PFSK-1 (cell line): ENCODE results near the gene RMND1.

Experiments
- POLR2AphosphoS5 ChIP-seq: IDR thresholded peaks from 2 replicates; pipeline ENCODE4 v1.6.1; 2012; ENCODE audit warnings: low read depth, mild to moderate bottlenecking, control low read depth, low read length, moderate library complexity
- REST ChIP-seq, 2 experiments: IDR thresholded peaks; 2 replicates each; pipeline versions ENCODE4 v1.6.1 to v1.8.0; 2011 to 2012; ENCODE audit warnings: low read depth in 2 of 2, low read length in 2 of 2, control low read depth in 1 of 2, inconsistent platforms in 1 of 2, mild to moderate bottlenecking in 1 of 2, moderate library complexity in 1 of 2; ENCODE audit not compliant: insufficient read depth in 1 of 2
- SIN3A ChIP-seq: IDR thresholded peaks from 2 replicates; pipeline ENCODE4 v1.6.1; 2012; ENCODE audit warnings: mild to moderate bottlenecking, low read length, moderate library complexity, borderline replicate concordance; ENCODE audit not compliant: insufficient read depth
- TAF1 ChIP-seq: IDR thresholded peaks from 2 replicates; pipeline ENCODE4 v1.6.1; 2012; ENCODE audit warnings: low read length, control low read depth, borderline replicate concordance; ENCODE audit not compliant: insufficient read depth

DNA sequence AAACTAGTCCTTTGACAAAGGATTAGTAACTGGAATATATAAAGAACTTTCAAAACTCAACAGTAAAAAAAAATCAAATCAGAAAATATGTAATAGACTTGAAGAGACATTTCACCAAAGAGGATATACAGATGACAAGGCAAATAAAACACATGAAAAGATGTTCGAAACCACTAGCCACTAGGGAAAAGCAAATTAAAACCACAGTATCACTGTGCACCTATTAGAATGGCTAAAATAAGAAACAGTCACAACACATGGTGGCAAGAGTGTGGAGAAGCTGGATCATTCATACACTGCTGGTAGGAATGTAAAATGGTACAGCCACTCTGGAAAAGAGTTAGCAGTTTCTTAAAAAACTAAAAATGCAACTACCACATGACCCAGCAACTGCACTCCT, 75.5 kb downstream of the RMND1 start:
- TF ChIP-seq REST (IDR thresholded peaks at IDR 0.05; ENCODE audit: insufficient read depth in 1 of 2, low read depth in 2 of 2, low read length in 2 of 2) (no peak), POLR2AphosphoS5 (no peak), TAF1 (no peak), SIN3A (no peak)
